ENCODE results near the gene LMTK3.

Gene LMTK3

GRCh38 chr19:48511800-48512503 is at the start of gene LMTK3:
Gene LMTK3, minus strand, starts transcription at chr19:48511835. Its CDS starts 259 bp downstream, at chr19:48511576.
- peak; percentile 58 for DNase-seq

- DNase-seq, result no peak
These were observed 49.8 kb upstream of the LMTK3 start for GRCh38 chr19:48561412-48561811.

- DNase-seq, result no peak
These were observed 48.5 kb upstream of the LMTK3 start for GRCh38 chr19:48560095-48560530.

- DNase-seq, result no peak
These were observed 46.5 kb upstream of the LMTK3 start for GRCh38 chr19:48558018-48558684.

GRCh38 chr19:48556825-48557224 is 45.2 kb upstream of the LMTK3 start:
- DNase-seq, result no peak

- DNase-seq, result no peak
These were observed 44.5 kb upstream of the LMTK3 start for GRCh38 chr19:48556163-48556562.

- DNase-seq, result no peak
These were observed 42.9 kb upstream of the LMTK3 start for GRCh38 chr19:48554385-48555091.

- no peak for DNase-seq
These were observed 42.2 kb upstream of the LMTK3 start for GRCh38 chr19:48553676-48554384.

- no peak for DNase-seq
These were observed 41.0 kb upstream of the LMTK3 start for GRCh38 chr19:48552406-48553322.

GRCh38 chr19:48551437-48552302 is 40.0 kb upstream of the LMTK3 start, which contains the start of gene SULT2B1:
Gene SULT2B1, plus strand, starts transcription at chr19:48552172. Its CDS starts 81 bp downstream, at chr19:48552253.
- no peak for DNase-seq

GRCh38 chr19:48549380-48549779 is 37.7 kb upstream of the LMTK3 start:
- DNase-seq, result no peak

GRCh38 chr19:48548253-48548911 is 36.7 kb upstream of the LMTK3 start:
- no peak for DNase-seq

GRCh38 chr19:48547722-48548121 is 36.1 kb upstream of the LMTK3 start:
- no peak for DNase-seq

- DNase-seq, result no peak
These were observed 33.5 kb upstream of the LMTK3 start for GRCh38 chr19:48544856-48545750.

GRCh38 chr19:48543121-48543710 is 31.6 kb upstream of the LMTK3 start:
- no peak for DNase-seq

- no peak for DNase-seq
These were observed 30.2 kb upstream of the LMTK3 start for GRCh38 chr19:48541813-48542212.

- DNase-seq, result no peak
These were observed 28.5 kb upstream of the LMTK3 start for GRCh38 chr19:48540110-48540509.

- no peak for DNase-seq
These were observed 28.0 kb upstream of the LMTK3 start for GRCh38 chr19:48539503-48540096.

Data from activated CD4-positive, CD25-positive, alpha-beta regulatory T cell treated with anti-CD3 and anti-CD28 coated beads, Interleukin-2, amount 50 U/mL, for 72 hours (primary cell).